ENCODE results near the gene KBTBD12.

DNA sequence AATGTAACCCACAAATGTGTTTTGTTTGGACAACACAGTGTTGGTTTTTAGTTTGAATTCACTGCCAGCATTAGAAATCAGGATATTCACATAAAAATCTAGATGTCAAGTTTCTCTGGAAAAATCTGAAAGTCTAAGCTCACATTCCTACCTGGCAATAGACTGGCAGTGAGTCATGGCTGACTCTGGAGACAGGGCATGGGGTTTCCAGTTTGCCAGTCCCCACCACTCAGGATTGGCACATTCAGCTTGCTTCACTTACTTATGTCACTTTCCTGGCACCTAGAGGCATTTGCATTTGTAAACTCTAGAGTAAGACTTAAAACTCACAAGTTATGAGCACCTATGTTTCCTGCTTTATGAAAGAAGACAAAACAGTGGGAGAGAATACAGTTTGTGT, 118.1 kb downstream of the KBTBD12 start:
- TF ChIP-seq, protein P1, sequence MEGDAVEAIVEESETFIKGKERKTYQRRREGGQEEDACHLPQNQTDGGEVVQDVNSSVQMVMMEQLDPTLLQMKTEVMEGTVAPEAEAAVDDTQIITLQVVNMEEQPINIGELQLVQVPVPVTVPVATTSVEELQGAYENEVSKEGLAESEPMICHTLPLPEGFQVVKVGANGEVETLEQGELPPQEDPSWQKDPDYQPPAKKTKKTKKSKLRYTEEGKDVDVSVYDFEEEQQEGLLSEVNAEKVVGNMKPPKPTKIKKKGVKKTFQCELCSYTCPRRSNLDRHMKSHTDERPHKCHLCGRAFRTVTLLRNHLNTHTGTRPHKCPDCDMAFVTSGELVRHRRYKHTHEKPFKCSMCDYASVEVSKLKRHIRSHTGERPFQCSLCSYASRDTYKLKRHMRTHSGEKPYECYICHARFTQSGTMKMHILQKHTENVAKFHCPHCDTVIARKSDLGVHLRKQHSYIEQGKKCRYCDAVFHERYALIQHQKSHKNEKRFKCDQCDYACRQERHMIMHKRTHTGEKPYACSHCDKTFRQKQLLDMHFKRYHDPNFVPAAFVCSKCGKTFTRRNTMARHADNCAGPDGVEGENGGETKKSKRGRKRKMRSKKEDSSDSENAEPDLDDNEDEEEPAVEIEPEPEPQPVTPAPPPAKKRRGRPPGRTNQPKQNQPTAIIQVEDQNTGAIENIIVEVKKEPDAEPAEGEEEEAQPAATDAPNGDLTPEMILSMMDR (IDR thresholded peaks at IDR 0.05) = no peak
- TF ChIP-seq POLR2AphosphoS5 (IDR thresholded peaks at IDR 0.05) = no peak
